Activated CD4-positive, CD25-positive, alpha-beta regulatory T cell treated with anti-CD3 and anti-CD28 coated beads, Interleukin-2, amount 50 U/mL, for 24 hours (primary cell): Measurements from ENCODE around the gene CEP72.

Source experiments
- ATAC-seq, 2 donors: fragments of 150-1000 bp; cut with Tn5 transposase; one replicate each; pipeline ENCODE4 v1.10.0; 2021; ENCODE audit warnings: mild to moderate bottlenecking in 1 of 2, moderate library complexity in 1 of 2

CEP72 gene

DNA sequence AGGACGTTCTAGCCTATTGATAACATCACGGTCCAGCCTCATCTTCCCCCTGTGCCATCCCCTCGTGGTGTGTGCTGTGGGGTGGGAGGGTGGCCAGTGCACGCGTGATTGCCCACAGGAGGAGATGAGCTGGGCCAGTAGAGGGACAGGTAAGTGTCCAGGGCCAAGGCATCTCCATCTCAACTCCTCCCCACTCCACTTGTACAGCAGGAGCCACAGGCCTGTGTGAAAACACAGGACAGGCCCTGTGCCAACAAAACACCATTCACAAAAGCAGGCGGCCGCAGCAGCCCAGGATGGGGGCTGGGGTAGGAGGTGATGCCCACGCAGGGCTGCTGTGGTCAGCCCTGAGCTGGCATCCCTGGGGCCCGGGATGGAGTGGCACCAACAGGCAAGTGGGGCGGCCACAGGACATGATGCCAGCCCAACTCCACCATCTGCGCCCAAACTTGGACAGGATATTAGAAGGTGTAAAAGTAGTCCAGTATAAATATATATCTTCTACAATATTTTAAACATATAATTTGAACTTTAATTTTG is 48.4 kb downstream of the CEP72 start:
- ATAC-seq: no peak

DNA sequence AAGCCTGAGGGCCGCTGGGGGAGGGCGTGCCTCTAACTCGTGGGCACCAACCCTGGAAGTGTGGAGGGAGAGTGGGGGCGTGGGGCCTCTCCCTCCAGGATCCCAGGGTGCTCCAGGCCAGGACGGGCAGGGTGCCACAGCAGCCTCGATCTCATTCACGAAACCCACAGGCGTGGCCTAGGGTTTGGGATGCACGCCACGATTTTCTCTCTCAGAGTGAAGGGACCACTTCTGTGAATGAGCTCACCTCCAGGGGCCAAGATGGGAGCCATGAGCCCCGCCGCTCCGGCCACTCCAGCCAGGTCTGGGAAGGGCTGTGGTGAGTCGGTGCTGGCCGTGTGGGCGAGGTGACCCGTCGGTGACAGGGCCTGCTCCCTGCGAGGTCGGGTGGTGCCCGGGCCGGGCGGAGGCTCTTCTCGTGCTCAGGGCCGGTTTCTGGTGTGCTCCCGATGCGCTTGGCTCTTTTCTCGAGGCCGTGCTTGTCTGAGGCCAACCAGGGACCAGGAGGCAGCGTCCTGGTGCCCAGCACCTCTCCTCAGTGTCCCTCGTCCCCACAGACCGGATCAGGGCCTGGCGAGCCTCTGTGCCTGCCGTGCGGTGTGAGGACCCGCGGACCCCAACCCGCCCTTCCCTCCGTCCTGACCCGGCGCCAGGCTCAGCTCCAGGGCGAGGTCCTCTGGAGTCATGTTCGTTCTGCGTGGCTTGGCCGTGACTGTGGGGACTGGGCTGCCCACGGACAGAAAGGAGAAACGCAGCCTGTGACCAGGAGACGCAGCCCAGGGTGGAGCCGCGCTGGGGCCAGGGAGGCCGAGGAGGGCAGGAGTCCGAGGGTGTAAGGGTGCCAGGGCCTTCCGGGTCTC is 50.0 kb downstream of the CEP72 start:
- no peak for ATAC-seq

- no peak for ATAC-seq
These were observed 50.8 kb downstream of the CEP72 start for GRCh38 chr5:662751-663435.

DNA sequence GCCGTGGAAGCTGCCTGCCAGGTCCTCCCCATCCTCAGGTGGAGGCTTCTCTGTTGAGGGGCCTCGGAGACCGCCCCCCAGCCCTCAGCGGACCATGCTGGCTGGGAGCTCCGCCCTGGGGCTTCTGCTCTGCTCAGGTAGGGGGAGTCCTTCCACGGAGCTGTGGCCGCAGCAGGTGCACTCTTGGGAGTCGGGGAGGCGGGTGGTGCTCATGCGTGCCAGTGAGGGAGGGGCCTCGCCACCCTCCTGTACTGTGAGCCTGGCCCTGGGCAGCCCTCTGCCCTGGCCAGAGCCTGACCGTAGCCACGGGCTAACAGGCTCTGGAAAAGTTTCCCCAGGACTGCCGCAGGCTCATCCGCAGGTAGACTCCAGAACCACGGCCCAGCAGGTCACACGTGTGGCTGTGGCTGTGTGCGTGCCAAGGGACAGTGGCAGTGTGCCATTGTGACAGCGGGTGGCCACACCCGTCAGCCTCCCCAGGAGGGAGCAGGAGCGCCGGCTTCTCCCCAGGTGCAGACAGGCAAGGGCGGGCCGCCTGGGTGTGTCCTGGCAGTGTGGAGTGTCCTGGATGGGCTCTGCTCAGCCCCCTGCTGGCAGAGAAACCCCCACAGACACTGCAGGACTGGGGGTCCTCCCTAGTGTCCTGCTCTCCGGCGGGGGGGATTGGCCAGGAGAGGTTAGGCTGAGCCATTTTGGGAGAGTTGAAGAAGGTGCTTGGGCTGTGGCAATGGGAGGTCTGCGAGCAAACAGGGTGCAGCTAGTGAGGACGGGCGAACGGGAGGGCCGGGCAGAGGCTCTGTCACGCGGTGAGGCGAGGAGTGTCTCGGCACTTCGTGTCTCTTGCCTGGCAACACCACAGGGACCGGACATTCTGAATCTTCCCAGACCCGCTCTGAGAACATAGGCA is 51.5 kb downstream of the CEP72 start:
- ATAC-seq: no peak

GRCh38 chr5:664343-664993 is 52.3 kb downstream of the CEP72 start:
- no peak for ATAC-seq

DNA sequence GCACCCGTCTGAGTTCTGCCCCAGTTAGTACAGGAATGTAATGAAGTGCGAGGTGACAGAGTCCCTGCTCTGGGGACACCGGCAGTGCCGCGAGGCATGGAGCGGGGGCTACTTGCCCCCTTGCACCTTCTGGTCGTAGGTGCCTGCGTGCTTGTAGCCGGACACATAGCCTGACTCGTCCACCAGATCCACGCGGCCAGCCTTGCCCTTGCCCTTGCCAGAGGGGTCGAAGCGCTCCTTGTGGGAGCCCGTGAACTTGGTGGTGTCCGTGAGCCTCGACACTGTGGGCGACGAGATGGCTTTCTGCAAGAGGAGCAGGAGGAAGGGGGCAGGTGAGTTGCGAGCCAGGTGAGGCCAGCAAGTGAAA is 52.8 kb downstream of the CEP72 start:
- no peak for ATAC-seq

- no peak for ATAC-seq
These were observed 53.4 kb downstream of the CEP72 start for GRCh38 chr5:665541-665955.

GRCh38 chr5:665956-666711 is 54.0 kb downstream of the CEP72 start:
- no peak for ATAC-seq

DNA sequence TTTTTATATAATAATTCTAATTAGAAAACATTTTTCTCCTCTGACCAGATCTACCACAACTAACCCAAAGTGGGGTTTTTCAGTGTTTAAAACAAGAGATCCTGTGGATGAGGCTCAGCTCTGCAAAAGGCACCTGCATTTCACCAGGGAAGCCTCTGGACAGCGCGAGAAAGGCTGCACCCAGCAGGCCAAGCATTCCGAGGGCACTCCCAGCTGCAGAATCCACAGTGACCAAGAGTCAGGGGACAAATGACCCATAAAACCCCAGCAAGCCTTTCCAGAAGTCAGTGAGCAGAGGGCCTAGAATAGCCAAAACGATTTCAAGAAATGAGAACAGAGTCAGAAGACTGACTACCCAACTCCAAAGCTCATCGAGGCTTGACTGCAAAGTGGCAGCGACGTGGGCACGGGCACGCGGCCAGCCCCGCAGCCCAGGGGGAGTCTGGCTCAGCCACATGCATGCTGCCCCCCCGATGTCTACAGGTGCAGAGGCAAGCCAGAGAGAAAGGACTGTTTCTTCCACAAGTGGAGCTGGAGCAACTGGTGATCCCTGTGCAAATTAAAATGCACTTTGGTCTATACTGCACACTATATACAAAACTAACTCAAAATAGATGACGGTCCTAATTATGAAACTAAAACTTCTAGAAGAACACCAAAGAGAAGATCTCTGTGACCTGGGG is 54.8 kb downstream of the CEP72 start:
- no peak for ATAC-seq

GRCh38 chr5:668283-668995 is 56.3 kb downstream of the CEP72 start:
- no peak for ATAC-seq

DNA sequence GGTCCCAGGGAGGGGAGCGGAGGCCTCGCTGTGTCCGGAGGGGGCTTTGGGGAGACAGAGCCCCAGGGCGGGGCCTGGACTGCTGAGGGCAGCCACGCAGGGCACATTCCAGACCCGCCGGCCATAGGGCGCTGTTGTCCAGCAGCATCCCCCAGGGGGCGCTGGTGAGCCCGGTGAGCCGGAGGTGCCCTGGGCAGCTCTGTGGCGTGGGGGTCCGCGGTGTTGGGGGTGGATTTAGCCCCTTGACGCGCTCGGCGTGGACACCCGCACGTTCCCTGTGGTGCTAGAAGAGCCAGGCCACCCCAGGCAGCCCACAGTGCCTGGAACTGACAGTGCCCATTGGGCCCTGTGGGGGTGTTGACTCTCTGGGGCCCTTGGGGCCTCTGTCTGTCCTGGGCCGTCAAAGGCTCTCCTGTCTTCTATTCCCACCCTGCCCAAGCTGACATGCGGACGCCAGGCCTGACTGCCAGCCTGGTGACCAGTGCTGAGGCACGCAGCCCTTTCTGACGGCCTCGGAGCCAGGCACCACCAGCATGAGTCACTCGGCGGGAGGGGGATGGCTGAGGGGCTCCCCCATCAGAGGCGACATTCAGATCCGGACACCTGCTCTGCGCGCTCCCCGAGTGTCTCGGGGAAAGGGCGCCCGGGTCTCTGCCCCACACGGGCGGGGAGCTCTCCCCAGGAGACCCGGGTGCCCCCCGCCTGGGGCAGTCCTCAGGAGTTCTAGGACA is 57.1 kb downstream of the CEP72 start:
- no peak for ATAC-seq

- ATAC-seq: no peak
These were observed 57.8 kb downstream of the CEP72 start for GRCh38 chr5:669842-670395.

GRCh38 chr5:670396-671270 is 58.5 kb downstream of the CEP72 start:
- no peak for ATAC-seq

GRCh38 chr5:671459-672328 is 59.6 kb downstream of the CEP72 start:
- peak; percentile 67 to 77 for ATAC-seq

DNA sequence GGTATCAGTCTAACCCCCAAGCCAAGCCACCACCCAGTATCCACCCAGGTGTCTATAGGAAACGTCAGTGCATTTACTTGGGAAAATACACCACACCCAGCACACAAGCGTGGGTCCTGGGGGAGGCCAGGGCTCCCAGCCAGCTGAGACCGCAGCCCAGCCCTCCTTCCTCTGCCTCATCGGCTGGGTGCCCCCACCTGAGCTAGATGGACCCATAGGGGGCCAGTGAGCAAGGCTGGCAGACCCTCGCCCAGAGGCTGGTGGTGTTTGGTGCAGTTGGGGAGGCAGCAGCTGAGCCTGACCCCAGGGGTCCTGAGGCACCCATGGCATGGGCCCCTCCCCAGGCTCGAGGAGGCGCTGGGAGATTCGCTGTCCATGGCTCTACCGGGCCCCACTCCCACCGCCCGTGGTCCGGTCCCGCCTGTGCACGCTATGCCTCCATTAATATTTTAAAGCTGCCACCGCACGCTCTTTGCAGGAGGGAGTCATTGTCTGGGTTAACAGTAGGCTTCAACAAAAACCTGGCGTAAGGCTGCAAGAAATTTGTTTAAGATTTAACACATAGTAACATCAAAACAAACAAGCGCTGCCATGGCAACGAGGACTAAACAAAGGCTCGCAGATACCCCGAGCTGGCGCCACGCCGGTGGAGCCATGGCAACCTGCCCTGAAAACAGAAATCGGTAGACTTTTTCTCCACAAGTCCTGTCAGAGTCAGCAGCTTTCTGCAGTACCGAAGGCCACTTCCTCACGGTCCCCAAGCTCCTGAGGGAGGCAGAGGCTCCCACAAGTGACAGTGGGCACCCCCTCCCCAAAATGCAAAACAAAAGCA is 60.4 kb downstream of the CEP72 start:
- peak; percentile 40 to 53 for ATAC-seq

DNA sequence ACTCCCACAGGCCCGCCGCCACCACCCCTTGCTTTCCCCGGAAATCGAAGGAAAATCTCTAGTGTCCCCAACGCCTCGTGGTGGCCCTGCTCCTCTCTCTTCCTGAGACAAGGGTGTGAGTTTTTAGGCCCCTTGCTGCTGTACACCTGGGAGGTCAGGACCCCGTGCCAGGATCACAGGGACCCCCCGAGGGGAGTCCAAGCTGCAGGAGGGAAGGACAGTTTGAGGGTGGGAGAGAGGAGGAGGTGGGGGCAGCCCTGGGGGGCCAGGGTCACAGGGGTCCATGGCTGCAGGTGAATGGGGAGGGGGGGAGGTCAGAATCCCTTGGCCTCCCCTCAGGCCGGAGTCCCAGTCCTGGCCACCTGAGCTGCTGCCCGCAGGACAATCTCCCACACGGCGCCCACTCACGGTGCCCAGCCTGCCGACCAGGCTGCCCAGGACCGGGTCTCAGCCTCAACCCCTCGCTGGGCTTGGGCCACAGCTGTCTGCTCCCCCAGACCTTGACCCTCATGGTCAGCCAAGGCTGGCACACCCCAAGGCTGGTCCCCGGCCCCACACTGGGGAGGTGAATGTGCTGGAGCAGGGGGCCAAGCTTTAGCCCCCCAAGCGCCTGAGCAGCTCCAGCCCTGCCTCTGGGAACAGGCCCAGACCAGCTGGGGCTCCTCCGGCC is 61.2 kb downstream of the CEP72 start:
- no peak for ATAC-seq
